ENCODE data around the gene ATAD1. TPM values are rescaled to one million over a fixed set of nuclear protein-coding genes. Genes with fewer than 3 reads are reported as not detected.

The ATAD1 gene
- total and polyA plus RNA-seq, 10 of the 15 experiments (the other 5 are each of a cell fraction or from before 2014, with no cell fraction given) = 24.7 to 59.3 (median 41.1) TPM

GRCh38 chr10:87819289-87819585, 1.2 kb upstream of the ATAD1 start:
- no peak for DNase-seq (ENCODE audit: low read depth, low spot score)
- Histone ChIP-seq H3K27ac (ENCODE audit: control insufficient read depth, insufficient read depth) (no peak overlapping the region), H3K4me3 (no peak overlapping the region), H3K9ac (ENCODE audit: control insufficient read depth, insufficient read depth, low read length) (no peak overlapping the region), H3K4me1 (ENCODE audit: control insufficient read depth, insufficient read depth, low read length) (peaks cover 4% of the 10 kb centered on the region; the same call in 1 of the 2 replicates), H3K9me3 (replicated peaks; ENCODE audit: control insufficient read depth, insufficient read depth, low read length) (no peaks in the 10 kb centered on the region), H3K4me2 (ENCODE audit: control insufficient read depth, insufficient read depth) (0 out of 2 replicates have a peak overlapping the region, but pooled peaks have one; percentile 44), H3K36me3 (ENCODE audit: control insufficient read depth in 2 of 2, insufficient read depth in 2 of 2, low read length in 1 of 2) (no peaks in the 10 kb centered on the region; a peak in 1 of 4 replicates), H4K20me1 (ENCODE audit: control insufficient read depth, insufficient read depth) (no peaks in the 10 kb centered on the region), H2AFZ (ENCODE audit: control insufficient read depth, low read depth, low read length) (no peak overlapping the region), H3K79me2 (ENCODE audit: control insufficient read depth, insufficient read depth, low read length) (peaks cover 42% of the 10 kb centered on the region), H3K27me3 (replicated peaks in 1 of 2; ENCODE audit: control insufficient read depth in 2 of 2, insufficient read depth in 2 of 2, low read length in 1 of 2) (no peaks in the 10 kb centered on the region)
- ChIA-PET POLR2A (interaction anchor here (0.5 to 2.3 kb wide), 8 partner anchors 11 to 1430 kb away, joined by 3 to 17 read pairs (median 4); no protein-coding TSS in a partner anchor), CTCF (interaction anchor here (0.6 to 1.6 kb wide), 6 partner anchors 9 to 733 kb away, joined by 3 to 7 read pairs (median 4); no protein-coding TSS in a partner anchor), SMC1A (ENCODE audit: uncharacterized antibody, unreplicated experiment) (interaction anchor here (1.2 to 3.7 kb wide), 8 partner anchors 10 to 296 kb away, joined by 3 to 21 read pairs (median 6); no protein-coding TSS in a partner anchor), RAD21 (ENCODE audit: unreplicated experiment) (interaction anchor here (0.7 to 2.8 kb wide), 8 partner anchors 9 to 573 kb away, joined by 4 to 13 read pairs (median 5); partner anchors contain the start of genes KLLN and PTEN)
- WGBS (ENCODE audit: insufficient coverage, insufficient replicate concordance, low lambda C conversion rate, missing lambda C conversion rate) = 94% methylated on average over 6 of the region's 6 CpGs
- no TSS peak for BruUV-seq (replicated peaks)
- in situ Hi-C loops (cut with MboI) (no loop called here), intact Hi-C loops (cut with micrococcal nuclease; ENCODE audit: unreplicated experiment) (no loop called here)
- no peak for FAIRE-seq
- TF ChIP-seq, protein P1, sequence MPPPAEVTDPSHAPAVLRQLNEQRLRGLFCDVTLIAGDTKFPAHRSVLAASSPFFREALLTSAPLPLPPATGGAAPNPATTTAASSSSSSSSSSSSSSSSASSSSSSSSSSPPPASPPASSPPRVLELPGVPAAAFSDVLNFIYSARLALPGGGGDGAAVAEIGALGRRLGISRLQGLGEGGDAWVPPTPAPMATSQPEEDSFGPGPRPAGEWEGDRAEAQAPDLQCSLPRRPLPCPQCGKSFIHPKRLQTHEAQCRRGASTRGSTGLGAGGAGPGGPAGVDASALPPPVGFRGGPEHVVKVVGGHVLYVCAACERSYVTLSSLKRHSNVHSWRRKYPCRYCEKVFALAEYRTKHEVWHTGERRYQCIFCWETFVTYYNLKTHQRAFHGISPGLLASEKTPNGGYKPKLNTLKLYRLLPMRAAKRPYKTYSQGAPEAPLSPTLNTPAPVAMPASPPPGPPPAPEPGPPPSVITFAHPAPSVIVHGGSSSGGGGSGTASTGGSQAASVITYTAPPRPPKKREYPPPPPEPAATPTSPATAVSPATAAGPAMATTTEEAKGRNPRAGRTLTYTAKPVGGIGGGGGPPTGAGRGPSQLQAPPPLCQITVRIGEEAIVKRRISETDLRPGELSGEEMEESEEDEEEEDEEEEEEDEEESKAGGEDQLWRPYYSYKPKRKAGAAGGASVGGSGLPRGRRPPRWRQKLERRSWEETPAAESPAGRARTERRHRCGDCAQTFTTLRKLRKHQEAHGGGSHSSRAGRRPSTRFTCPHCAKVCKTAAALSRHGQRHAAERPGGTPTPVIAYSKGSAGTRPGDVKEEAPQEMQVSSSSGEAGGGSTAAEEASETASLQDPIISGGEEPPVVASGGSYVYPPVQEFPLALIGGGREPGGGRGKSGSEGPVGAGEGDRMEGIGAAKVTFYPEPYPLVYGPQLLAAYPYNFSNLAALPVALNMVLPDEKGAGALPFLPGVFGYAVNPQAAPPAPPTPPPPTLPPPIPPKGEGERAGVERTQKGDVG (CRISPR knock-in tag; IDR thresholded peaks at IDR 0.05) = no peak
- no peak for ATAC-seq

Measured in GM12878 (cell line).